Stimulated activated CD8-positive, alpha-beta memory T cell treated with anti-CD3 and anti-CD28 coated beads, Interleukin-15, amount 100 ng/mL, for 24 hours (primary cell): ENCODE data around the gene CNTLN.
"Not testable (repeated sequence)": the region's sequence is repeated elsewhere in the genome, so short reads cannot be mapped to it uniquely, and the experiment has no call there.

ENCODE experiments used
- DNase-seq: peaks from one replicate; pipeline ENCODE4 v3.0.0-alpha.2; 2020; ENCODE audit warnings: low read depth

Gene CNTLN

DNA sequence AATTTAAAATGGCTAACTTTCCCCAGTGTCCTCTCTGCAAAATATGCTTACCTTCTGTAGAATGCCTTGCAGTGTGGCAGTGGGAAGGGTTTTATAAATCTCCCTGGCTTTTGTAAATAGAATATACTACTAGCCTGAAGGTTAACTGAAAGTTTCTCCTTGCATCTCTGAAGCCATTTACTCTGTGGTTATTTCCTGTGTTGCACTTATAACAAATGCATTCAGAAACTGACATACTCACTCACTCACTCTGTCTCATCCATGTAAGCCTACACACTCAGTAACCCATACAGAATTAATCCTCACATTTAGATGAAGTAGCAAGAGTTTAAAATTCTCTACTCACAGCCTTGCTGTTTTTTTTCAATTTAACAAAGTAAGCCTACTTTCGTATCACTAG, 356.9 kb downstream of the CNTLN start:
- DNase-seq = no peak

DNA sequence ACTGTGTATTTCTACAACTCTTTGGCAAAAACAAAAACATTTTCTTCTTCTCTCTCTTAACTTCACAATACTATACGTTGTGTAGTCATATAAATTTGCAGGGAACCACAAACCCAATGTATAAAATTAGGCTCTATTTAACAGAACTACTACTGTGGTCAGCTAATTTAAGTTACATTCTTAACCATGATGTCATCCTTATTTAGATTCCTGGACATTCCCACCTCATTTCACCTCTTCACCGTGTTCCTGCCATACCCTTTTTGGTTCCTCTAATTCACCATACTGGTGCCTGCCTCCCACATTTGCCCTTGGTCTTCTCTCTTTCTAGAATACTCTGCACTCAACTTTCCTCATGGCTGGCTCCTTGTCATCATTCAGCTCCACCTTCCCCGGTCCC, 368.4 kb downstream of the CNTLN start:
- no peak for DNase-seq

DNA sequence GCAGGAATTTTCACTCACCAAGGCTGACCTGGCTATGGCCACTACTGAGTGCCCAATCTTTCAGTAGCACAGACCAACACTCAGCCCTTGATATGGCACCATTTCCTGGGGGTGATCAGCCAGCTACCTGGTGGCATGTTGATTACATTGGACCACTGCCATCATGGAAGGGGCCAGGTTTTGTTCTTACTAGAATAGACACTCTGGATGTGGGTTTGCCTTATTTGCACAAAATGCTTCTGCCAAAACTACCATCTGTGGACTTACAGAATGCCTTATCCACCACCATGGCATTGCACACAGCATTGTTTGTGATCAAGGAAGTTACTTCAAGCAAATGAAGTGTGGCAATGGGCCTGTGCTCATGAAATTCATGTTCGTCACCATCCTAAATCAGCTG, 374.3 kb downstream of the CNTLN start:
- no peak for DNase-seq

DNA sequence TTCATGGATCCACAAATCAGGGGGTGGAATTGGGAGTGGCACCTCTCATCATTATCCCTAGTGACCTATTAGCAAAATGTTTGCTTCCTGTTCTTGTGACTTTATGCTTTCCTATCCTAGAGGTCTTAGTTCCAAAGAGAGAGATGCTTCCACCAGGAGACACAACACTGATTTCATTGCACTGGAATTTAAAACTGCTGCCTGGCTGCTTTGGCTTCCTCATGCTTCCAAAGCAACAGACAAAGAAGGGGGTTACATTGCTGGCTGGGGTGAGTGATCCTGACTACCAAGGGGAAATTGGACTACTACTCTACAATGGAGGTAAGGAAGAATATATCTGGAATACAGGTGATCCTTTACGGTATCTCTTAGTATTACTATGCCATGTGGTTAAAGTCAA, 374.9 kb downstream of the CNTLN start:
- no peak for DNase-seq

DNA sequence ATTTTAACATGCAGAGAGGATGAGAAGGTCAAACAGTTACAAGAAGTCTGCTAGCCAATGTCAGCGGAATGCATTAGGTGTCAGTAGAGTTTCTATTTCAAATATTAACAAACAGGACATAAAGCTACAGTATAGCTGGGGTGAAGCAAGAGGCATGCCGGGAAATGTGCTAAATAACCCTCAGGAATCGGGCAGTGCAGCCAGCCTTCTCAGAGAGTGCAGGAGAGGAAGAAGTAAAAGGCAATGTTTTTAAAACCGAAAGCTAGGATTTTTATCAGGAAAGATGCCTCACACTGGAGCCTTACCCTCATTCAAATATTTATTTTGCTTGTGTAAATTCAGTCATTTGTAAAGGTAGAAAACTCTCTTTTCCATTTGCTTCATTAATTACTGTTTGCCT, 384.9 kb downstream of the CNTLN start:
- DNase-seq = no peak

GRCh38 chr9:17520268-17521064, 385.6 kb downstream of the CNTLN start:
- no peak for DNase-seq

GRCh38 chr9:17521100-17521855, 386.4 kb downstream of the CNTLN start:
- DNase-seq = no peak

GRCh38 chr9:17526726-17527125, 391.9 kb downstream of the CNTLN start:
- not testable (repeated sequence) for DNase-seq

- no peak for DNase-seq
Observed at GRCh38 chr9:17528859-17529258, 394.0 kb downstream of the CNTLN start.

GRCh38 chr9:17531642-17532254, 396.9 kb downstream of the CNTLN start:
- DNase-seq = no peak

GRCh38 chr9:17532461-17532860, 397.6 kb downstream of the CNTLN start:
- DNase-seq = no peak

DNA sequence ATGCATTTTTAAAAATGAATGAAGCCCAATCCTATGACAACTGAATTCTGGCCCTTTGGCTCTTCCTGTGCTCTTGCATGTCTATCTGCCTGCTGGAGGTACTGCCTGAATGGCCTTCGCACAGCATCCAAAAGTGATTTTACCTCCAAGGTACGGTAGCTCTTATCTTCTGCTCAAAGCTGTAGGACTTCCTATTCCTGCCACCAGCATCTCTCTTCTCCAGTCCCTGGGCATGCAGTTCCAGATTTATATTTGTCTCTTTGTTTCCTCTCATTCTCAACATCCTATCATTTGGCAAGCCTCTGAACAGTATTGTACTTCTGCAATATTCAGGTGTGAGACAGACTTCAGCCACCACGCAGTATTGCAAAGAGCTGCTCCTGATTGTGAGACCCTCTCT, 400.3 kb downstream of the CNTLN start:
- DNase-seq = no peak

DNA sequence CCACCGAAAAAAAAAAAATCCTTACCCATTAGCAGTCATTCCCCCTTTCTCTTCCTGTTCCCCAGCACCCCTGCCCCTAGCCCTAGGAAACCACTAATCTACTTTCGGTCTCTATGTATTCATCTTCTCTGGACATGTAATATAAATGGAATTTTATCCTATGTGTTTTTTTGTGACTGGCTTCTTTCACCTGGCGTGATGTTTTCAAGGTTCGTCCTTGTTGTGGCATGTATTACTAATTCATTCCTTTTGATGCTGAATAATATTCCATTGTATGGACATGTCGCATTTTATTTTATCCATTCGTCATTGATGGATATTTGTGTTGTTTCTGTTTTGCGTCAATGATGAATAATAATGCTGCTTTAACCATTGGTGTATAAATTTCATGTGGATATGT, 401.2 kb downstream of the CNTLN start:
- DNase-seq = no peak

DNA sequence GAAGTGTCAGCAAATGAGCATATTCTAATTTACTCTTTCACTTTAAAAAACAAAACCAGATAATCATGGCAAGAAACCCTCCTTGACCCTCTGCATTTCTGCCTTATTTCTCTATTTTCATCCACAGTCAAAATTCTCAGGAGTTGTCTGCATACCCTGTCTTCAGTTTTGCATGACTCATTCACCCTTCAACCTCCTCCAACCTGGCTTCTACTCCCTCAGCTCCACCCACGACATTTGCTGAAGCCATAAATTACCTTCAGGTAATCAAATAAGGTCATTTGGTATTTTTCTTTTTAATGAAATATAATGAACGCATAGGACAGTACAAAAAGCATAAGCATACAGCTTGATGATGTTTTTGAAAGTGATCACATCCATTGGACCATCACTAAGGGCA, 416.2 kb downstream of the CNTLN start:
- no peak for DNase-seq
